ENCODE results near the gene RNF13.
"Not testable (repeated sequence)": the region's sequence is repeated elsewhere in the genome, so short reads cannot be mapped to it uniquely, and the experiment has no call there.

RNF13 gene

GRCh38 chr3:149895339-149895738 lies 82.3 kb downstream of the RNF13 start:
- no peak for DNase-seq (ENCODE audit: low read depth, low spot score)

GRCh38 chr3:149895769-149896168 lies 82.8 kb downstream of the RNF13 start:
- no peak for DNase-seq (ENCODE audit: low read depth, low spot score)

GRCh38 chr3:149898771-149899170 lies 85.8 kb downstream of the RNF13 start:
- no peak for DNase-seq (ENCODE audit: low read depth, low spot score)

GRCh38 chr3:149900322-149900721 lies 87.3 kb downstream of the RNF13 start:
- DNase-seq (ENCODE audit: low read depth, low spot score): no peak

- no peak for DNase-seq (ENCODE audit: low read depth, low spot score)
Observed at GRCh38 chr3:149901770-149902169, 88.8 kb downstream of the RNF13 start.

GRCh38 chr3:149902498-149903139 lies 89.6 kb downstream of the RNF13 start:
- no peak for DNase-seq (ENCODE audit: low read depth, low spot score)

- DNase-seq (ENCODE audit: low read depth, low spot score): no peak
Observed at GRCh38 chr3:149906036-149906435, 93.0 kb downstream of the RNF13 start.

GRCh38 chr3:149908424-149908957 lies 95.5 kb downstream of the RNF13 start:
- no peak for DNase-seq (ENCODE audit: low read depth, low spot score)

GRCh38 chr3:149909923-149910322 lies 96.9 kb downstream of the RNF13 start:
- no peak for DNase-seq (ENCODE audit: low read depth, low spot score)

GRCh38 chr3:149917124-149917667 lies 104.2 kb downstream of the RNF13 start:
- no peak for DNase-seq (ENCODE audit: low read depth, low spot score)

- no peak for DNase-seq (ENCODE audit: low read depth, low spot score)
Observed at GRCh38 chr3:149919509-149919908, 106.5 kb downstream of the RNF13 start.

GRCh38 chr3:149920119-149920518 lies 107.1 kb downstream of the RNF13 start:
- DNase-seq (ENCODE audit: low read depth, low spot score): no peak

GRCh38 chr3:149933008-149933407 lies 120.0 kb downstream of the RNF13 start:
- no peak for DNase-seq (ENCODE audit: low read depth, low spot score)

GRCh38 chr3:149933858-149934257 lies 120.8 kb downstream of the RNF13 start:
- no peak for DNase-seq (ENCODE audit: low read depth, low spot score)

GRCh38 chr3:149934524-149934923 lies 121.5 kb downstream of the RNF13 start:
- no peak for DNase-seq (ENCODE audit: low read depth, low spot score)

- DNase-seq (ENCODE audit: low read depth, low spot score): peak; percentile 7
Observed at GRCh38 chr3:149936812-149937230, 123.8 kb downstream of the RNF13 start.

GRCh38 chr3:149938392-149939055 lies 125.5 kb downstream of the RNF13 start:
- not testable (repeated sequence) for DNase-seq (ENCODE audit: low read depth, low spot score)

GRCh38 chr3:149941186-149941585 lies 128.2 kb downstream of the RNF13 start:
- no peak for DNase-seq (ENCODE audit: low read depth, low spot score)

GRCh38 chr3:149941946-149942345 lies 128.9 kb downstream of the RNF13 start:
- DNase-seq (ENCODE audit: low read depth, low spot score): no peak

- no peak for DNase-seq (ENCODE audit: low read depth, low spot score)
Observed at GRCh38 chr3:149942409-149942808, 129.4 kb downstream of the RNF13 start.

- not testable (repeated sequence) for DNase-seq (ENCODE audit: low read depth, low spot score)
Observed at GRCh38 chr3:149943966-149944365, 131.0 kb downstream of the RNF13 start.

- no peak for DNase-seq (ENCODE audit: low read depth, low spot score)
Observed at GRCh38 chr3:149947231-149947630, 134.2 kb downstream of the RNF13 start.

GRCh38 chr3:149949181-149949580 lies 136.2 kb downstream of the RNF13 start:
- DNase-seq (ENCODE audit: low read depth, low spot score): no peak
